ENCODE data around the gene MRC1.

Gene MRC1

GRCh38 chr10:17848646-17849045 is 39.5 kb downstream of the MRC1 start:
- no peak for DNase-seq

GRCh38 chr10:17850501-17850900 is 41.4 kb downstream of the MRC1 start:
- DNase-seq: no peak

- no peak for DNase-seq
Measured at GRCh38 chr10:17851611-17852010, 42.5 kb downstream of the MRC1 start.

GRCh38 chr10:17854044-17854652 is 45.0 kb downstream of the MRC1 start:
- DNase-seq: no peak

- DNase-seq: no peak
Measured at GRCh38 chr10:17857040-17857439, 47.9 kb downstream of the MRC1 start.

- no peak for DNase-seq
Measured at GRCh38 chr10:17859492-17860156, 50.5 kb downstream of the MRC1 start.

- no peak for DNase-seq
Measured at GRCh38 chr10:17861760-17862159, 52.6 kb downstream of the MRC1 start.

- DNase-seq: no peak
Measured at GRCh38 chr10:17865351-17865750, 56.2 kb downstream of the MRC1 start.

GRCh38 chr10:17866346-17866745 is 57.2 kb downstream of the MRC1 start:
- no peak for DNase-seq

GRCh38 chr10:17867056-17867455 is 57.9 kb downstream of the MRC1 start:
- DNase-seq: no peak

GRCh38 chr10:17871036-17871435 is 61.9 kb downstream of the MRC1 start:
- no peak for DNase-seq

- DNase-seq: no peak
Measured at GRCh38 chr10:17872191-17873091, 63.3 kb downstream of the MRC1 start.

- no peak for DNase-seq
Measured at GRCh38 chr10:17873946-17874345, 64.8 kb downstream of the MRC1 start.

GRCh38 chr10:17877121-17877520 is 68.0 kb downstream of the MRC1 start:
- no peak for DNase-seq

- no peak for DNase-seq
Measured at GRCh38 chr10:17878896-17879295, 69.7 kb downstream of the MRC1 start.

- no peak for DNase-seq
Measured at GRCh38 chr10:17880601-17881000, 71.5 kb downstream of the MRC1 start.

- DNase-seq: no peak
Measured at GRCh38 chr10:17882557-17882956, 73.4 kb downstream of the MRC1 start.

GRCh38 chr10:17883621-17884020 is 74.5 kb downstream of the MRC1 start:
- DNase-seq: no peak

GRCh38 chr10:17888189-17888588 is 79.0 kb downstream of the MRC1 start:
- DNase-seq: no peak

- no peak for DNase-seq
Measured at GRCh38 chr10:17891435-17891834, 82.3 kb downstream of the MRC1 start.

- no peak for DNase-seq
Measured at GRCh38 chr10:17904564-17904963, 95.4 kb downstream of the MRC1 start.

- no peak for DNase-seq
Measured at GRCh38 chr10:17905491-17905890, 96.3 kb downstream of the MRC1 start.

GRCh38 chr10:17906002-17906401 is 96.9 kb downstream of the MRC1 start:
- no peak for DNase-seq

GRCh38 chr10:17907641-17908040 is 98.5 kb downstream of the MRC1 start:
- DNase-seq: no peak

Data from right forelimb (tissue), 1 donor.